Pancreas (tissue), 10 donors: ENCODE data around the gene STK24. TPM values are rescaled to one million over a fixed set of nuclear protein-coding genes. Genes with fewer than 3 reads are reported as not detected.
A peak's percentile ranks its signal among the peaks of the same experiment; 100 is the strongest.

Experiments
- ATAC-seq, 4 donors: fragments of 200-7000 bp; cut with Tn5 transposase; one replicate each; pipeline versions ENCODE4 v1.8.0 to v1.9.1; 2020; ENCODE audit warnings: mild to moderate bottlenecking in 4 of 4, moderate library complexity in 4 of 4
- DNase-seq, 6 donors: peaks; one replicate each; pipeline ENCODE4 v3.0.0-alpha.2; 2020
- FAIRE-seq: peaks from 2 replicates; lab custom pipeline; 2012; peaks lifted over from hg19 to GRCh38; lab: Jason Lieb, UNC
- H3K27ac ChIP-seq, 4 donors: fragments of 200-600 bp; sonication (generic); 1 replicate in 3 of 4; 2 replicates in 1 of 4; pipeline versions ENCODE4 v1.5.0 to v1.8.0; 2020
- H3K27me3 ChIP-seq, 4 donors: fragments of 200-600 bp; one replicate each; pipeline ENCODE4 v1.8.0; 2021
- H3K36me3 ChIP-seq, 3 donors: fragments of 200-600 bp; sonication (generic) in 1 of 3; one replicate each; pipeline versions ENCODE4 v1.5.0 to v1.8.0; 2020 to 2021
- H3K4me1 ChIP-seq, 3 donors: fragments of 200-600 bp; one replicate each; pipeline ENCODE4 v1.8.0; 2021
- H3K4me3 ChIP-seq, 4 donors: fragments of 200-600 bp; sonication (generic) in 2 of 4; one replicate each; pipeline versions ENCODE4 v1.5.0 to v1.8.0; 2020 to 2021
- H3K9me3 ChIP-seq, 4 donors: fragments of 200-600 bp; one replicate each; pipeline ENCODE4 v1.8.0; 2021
- CTCF ChIP-seq, 4 donors: fragments of 200-600 bp; sonication (generic) in 3 of 4; IDR thresholded peaks; one replicate each; pipeline versions ENCODE4 v1.5.0 to v1.8.0; 2021; ENCODE audit warnings: antibody characterized with exemption in 4 of 4
- WGBS, 2 donors: extraction: QIAGEN DNeasy Blood & Tissue Kit; methylation state at CpG; one replicate each; pipeline ENCODE4 v1.1.7; 2013; 5-methylcytosine and 5-hydroxymethylcytosine counted together
- intact Hi-C, 3 donors: fragments of 100-400 bp; cut with DNase I; formaldehyde crosslinking; loops; one replicate each; pipeline versions ENCODE4 v1.11.1 to v1.14.2; 2022
- polyA plus RNA-seq, 2 donors: library from polyadenylated mRNA; stranded (reverse); fragments of 200-250 nt; gene quantifications; one replicate each; pipeline ENCODE4 v1.2.3, GENCODE V29; 2013
- total RNA-seq, 6 donors: library from RNA; stranded (reverse); fragmentation: NEBNext Ultra II Directional in 4 of 6; extraction: Animal tissue kit (Norgen Biotek cat#: 25700) in 4 of 6; gene quantifications; one replicate each; pipeline versions ENCODE4 v1.2.1 to v1.2.4, GENCODE V29; 2021 to 2023
- donor health status: healthy with polysubstance abuse.
- donor health status: DM: no; HTN: no; CAD: no; lungs with moderate emphysema.
- donor health status: DM: no; HTN: no; CAD: no.
- donor health status: control.
- donor health status: control.
- donor health status: Bipolar disorder and iron deficiency.
- donor health status: DM: yes; HTN: yes; CAD: no.
- donor health status: DM: no; HTN: no; CAD: no.
- donor health status: DM: no; HTN: no; CAD: no.
- donor health status: DM: yes; HTN: yes; CAD: no.

The STK24 gene
- total and polyA plus RNA-seq, 8 donors, result 15.5 to 55.7 (median 37.4) TPM

GRCh38 chr13:98582947-98583346 is 6.0 kb upstream of the STK24 start:
- Histone ChIP-seq H3K4me1 (peaks cover 0 to 8% (median 0%) of the 10 kb centered on the region in 3 donors), H3K9me3 (no peaks in the 10 kb centered on the region), H3K4me3 (no peak overlapping the region), H3K27ac (no peak overlapping the region), H3K36me3 (no peaks in the 10 kb centered on the region), H3K27me3 (no peaks in the 10 kb centered on the region)
- WGBS, 2 donors, result 79 to 89% methylated on average over 6 of the region's 6 CpGs
- no peak for TF ChIP-seq CTCF (IDR thresholded peaks at IDR 0.05)
- intact Hi-C loops, result loop anchor here in 1 of 3 donors (10.0 kb wide), 1 partner anchor 62 kb away; no protein-coding TSS in a partner anchor
- FAIRE-seq (no peak), DNase-seq (no peak), ATAC-seq (no peak)

DNA sequence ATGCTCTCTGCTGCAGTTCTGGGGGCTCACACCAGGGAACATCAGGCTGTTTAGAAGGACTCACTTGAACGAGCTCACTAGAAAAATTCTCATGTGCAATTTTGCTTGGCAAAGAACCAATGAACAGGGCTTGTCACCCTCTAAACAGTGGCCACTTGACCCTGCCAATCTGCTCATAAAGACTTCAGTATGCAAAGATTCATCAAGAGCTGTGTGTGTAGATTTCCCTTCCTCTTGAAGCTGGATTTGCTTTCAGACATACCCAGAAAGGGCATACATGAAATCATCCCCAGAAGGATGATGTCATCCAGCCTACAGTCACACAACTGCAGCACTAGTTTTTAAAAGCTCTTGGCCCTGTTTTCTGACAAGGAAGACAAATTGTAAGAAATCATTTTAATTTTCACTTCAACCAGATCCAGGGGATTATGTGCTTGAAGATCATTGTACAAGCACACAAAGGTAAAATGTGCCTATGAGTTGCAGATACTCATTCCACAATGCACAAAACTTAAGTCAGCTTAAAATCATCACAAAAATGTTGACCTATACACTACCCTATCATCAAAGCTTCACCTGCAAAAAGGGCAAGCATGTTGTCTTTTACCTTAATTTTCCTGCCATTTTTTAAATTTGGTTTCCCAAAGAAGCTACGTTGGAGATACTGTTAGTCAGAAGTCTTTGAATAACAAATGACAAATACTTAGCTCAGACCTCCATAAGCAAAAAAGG is 5.2 kb upstream of the STK24 start:
- FAIRE-seq, result no peak

DNA sequence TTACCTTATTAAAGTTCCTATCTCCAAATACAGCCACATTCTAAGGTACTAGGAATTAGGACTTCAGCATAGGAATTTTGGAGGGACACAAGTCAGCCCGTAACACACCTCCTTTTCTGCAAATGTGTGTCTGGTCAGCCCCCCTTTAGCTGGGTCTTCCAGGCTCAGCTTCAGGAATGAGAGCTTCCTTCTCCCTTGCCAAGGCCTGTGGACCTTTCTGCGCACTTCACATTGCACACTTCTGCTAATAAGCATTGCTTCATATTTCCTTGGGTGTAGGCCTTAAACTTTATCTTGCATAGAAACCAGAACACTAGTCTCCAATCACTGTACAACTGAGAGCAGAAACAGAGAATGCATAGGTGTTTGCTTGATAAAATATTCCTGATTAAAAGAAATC is 4.5 kb upstream of the STK24 start:
- H3K36me3 ChIP-seq, result no peaks in the 10 kb centered on the region
- intact Hi-C loops, result loop anchor here in 1 of 3 donors (10.0 kb wide), 1 partner anchor 63 kb away; no protein-coding TSS in a partner anchor
- no peaks in the 10 kb centered on the region for H3K9me3 ChIP-seq
- WGBS, 2 donors, result 94 to 95% methylated on average over 2 of the region's 2 CpGs
- no peak for FAIRE-seq
- peaks cover 0 to 10% (median 0%) of the 10 kb centered on the region in 3 donors for H3K4me1 ChIP-seq
- ATAC-seq, result no peak
- H3K4me3 ChIP-seq, result no peak overlapping the region
- H3K27ac ChIP-seq, result no peak overlapping the region
- TF ChIP-seq CTCF (IDR thresholded peaks at IDR 0.05), result no peak
- DNase-seq, result no peak
- H3K27me3 ChIP-seq, result no peaks in the 10 kb centered on the region

More for the DNA sequence above, 5.2 kb upstream of the STK24 start:
- ATAC-seq, result peak in 2 of 4 donors; percentile 27 to 29
- Histone ChIP-seq H3K4me1 (peaks cover 0 to 10% (median 0%) of the 10 kb centered on the region in 3 donors), H3K36me3 (no peaks in the 10 kb centered on the region), H3K27me3 (no peaks in the 10 kb centered on the region), H3K27ac (no peak overlapping the region), H3K9me3 (no peaks in the 10 kb centered on the region), H3K4me3 (no peak overlapping the region)
- intact Hi-C loops, result loop anchor here in 1 of 3 donors (10.0 kb wide), 1 partner anchor 63 kb away; no protein-coding TSS in a partner anchor
- no peak for DNase-seq
- no peak for TF ChIP-seq CTCF (IDR thresholded peaks at IDR 0.05)
- 44 to 58% methylated on average over 2 of the region's 2 CpGs for WGBS, 2 donors

DNA sequence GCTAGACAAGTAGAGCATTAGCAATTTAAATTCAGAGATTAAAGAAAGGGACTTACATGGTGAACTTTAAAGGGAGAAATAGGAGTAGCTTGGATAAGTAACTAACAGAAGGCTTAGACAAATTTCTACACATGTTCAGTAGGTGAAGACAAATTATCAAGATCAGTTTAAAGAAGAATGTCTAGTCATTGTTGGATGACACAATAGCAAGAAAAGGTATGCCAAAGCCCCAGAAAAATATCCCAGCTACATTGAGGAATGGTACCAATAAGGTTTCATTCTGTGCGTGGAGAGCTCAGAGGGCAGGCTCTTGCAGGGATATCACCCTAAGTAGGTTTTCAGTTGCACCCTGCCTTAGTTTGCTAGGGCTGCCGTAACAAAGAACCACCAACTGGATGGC is 3.5 kb upstream of the STK24 start:
- intact Hi-C loops, result loop anchor here in 1 of 3 donors (10.0 kb wide), 1 partner anchor 64 kb away; no protein-coding TSS in a partner anchor
- H3K27me3 ChIP-seq, result no peaks in the 10 kb centered on the region
- no peak overlapping the region for H3K27ac ChIP-seq
- no peak for FAIRE-seq
- no peak for ATAC-seq
- no peak for TF ChIP-seq CTCF (IDR thresholded peaks at IDR 0.05)
- no peak for DNase-seq
- H3K9me3 ChIP-seq, result no peaks in the 10 kb centered on the region
- no peak overlapping the region for H3K4me3 ChIP-seq
- no peaks in the 10 kb centered on the region for H3K36me3 ChIP-seq
- WGBS, 2 donors, result 98 to 100% methylated on average over 2 of the region's 2 CpGs
- peaks cover 0 to 10% (median 0%) of the 10 kb centered on the region in 3 donors for H3K4me1 ChIP-seq
